ENCODE measurements around the gene SPIRE2. TPM values are rescaled to one million over a fixed set of nuclear protein-coding genes. Genes with fewer than 3 reads are reported as not detected.

Gene SPIRE2
- total and polyA plus RNA-seq, 2 donors (not counting 1 experiment from before 2014, with no cell fraction given): 0.59 to 3.8 TPM

DNA sequence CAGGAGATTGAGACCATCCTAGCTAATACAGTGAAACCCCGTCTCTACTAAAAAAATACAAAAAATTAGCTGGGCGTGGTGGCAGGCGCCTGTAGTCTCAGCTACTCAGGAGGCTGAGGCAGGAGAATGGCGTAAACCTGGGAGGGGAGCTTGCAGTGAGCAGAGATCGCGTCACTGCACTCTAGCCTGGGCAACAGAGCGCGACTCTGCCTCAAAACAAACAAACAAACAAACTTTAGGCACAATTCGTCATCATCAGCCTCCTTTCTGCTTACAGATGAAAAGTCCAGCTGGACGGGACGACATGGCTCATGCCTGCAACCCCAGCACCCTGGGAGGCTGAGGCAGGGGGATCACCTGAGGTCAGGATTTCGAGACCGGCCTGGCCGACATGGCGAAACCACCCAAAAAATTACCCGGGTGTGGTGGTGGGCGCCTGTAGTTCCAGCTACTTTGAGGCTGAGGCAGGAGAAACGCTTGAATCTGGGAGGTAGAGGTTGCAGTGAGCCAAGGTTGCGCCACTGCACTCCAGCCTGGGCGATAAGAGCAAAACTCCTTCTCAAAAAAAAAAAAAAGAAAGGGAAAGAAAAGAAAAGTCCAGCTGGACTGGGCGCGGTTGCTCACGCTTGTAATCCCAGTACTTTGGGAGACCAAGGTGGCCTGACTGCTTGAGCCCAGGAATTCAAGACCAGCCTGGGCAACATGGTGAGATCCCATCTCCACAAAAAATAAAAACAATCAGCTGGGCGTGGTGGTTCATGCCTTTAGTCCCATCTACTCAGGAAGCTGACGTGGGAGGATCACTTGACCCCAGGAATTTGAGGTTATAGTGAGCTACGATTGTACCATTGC, 1.5 kb upstream of the SPIRE2 start:
- H3K9me3 ChIP-seq (ENCODE audit: control insufficient read depth, insufficient read depth, low read depth, low read length): no peaks in the 10 kb centered on the region
- TF ChIP-seq EZH2 (IDR thresholded peaks at IDR 0.05; ENCODE audit: low read length, missing control alignments): no peak
- TF ChIP-seq, protein P1, sequence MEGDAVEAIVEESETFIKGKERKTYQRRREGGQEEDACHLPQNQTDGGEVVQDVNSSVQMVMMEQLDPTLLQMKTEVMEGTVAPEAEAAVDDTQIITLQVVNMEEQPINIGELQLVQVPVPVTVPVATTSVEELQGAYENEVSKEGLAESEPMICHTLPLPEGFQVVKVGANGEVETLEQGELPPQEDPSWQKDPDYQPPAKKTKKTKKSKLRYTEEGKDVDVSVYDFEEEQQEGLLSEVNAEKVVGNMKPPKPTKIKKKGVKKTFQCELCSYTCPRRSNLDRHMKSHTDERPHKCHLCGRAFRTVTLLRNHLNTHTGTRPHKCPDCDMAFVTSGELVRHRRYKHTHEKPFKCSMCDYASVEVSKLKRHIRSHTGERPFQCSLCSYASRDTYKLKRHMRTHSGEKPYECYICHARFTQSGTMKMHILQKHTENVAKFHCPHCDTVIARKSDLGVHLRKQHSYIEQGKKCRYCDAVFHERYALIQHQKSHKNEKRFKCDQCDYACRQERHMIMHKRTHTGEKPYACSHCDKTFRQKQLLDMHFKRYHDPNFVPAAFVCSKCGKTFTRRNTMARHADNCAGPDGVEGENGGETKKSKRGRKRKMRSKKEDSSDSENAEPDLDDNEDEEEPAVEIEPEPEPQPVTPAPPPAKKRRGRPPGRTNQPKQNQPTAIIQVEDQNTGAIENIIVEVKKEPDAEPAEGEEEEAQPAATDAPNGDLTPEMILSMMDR (conservative IDR thresholded peaks at IDR 0.05 in 1 of 2, IDR thresholded peaks at IDR 0.05 in 1 of 2; ENCODE audit: low read depth in 1 of 2, low read length in 2 of 2): no peak

DNA sequence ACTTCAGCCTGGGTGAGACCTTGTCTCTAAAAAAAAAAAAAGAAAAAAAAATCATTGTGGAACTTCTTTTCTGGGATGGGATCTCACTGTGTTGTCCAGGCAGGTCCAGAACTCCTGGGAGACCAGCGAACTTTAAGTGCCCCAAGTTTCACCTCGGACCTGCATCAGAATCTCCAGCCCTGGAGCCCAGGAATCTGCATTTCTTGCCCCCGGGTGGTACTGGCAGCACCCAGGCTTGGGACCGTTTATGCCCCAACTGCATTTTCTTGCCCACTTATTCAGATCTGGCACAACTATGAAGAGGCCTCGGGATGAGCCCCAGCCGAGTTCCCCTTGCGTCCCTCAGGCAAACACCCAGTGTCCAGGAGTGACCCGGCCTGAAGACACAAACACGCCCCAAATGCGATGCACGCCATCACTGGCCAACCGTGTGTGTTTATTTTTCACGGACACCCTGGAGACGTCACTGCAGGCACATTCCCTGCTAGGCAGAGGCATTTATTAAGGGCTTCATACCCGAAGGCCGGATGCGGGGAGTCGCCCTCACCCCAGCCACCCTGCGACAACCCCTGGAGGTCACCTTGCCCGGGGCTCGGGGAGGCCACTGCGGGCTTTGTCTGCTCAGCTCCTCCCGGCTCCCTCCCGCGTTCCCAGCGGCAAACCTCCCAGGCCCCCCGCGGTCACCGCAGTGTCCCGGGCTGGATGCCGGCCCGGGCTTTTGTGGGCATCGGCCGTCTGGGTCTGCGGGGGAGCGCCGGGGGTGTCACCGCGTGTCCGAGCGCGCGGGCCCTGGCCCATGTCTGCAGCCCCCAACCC, 684 bp upstream of the SPIRE2 start:
- TF ChIP-seq, protein P1 (conservative IDR thresholded peaks at IDR 0.05 in 1 of 2, IDR thresholded peaks at IDR 0.05 in 1 of 2; ENCODE audit: low read depth in 1 of 2, low read length in 2 of 2): no peak
- no peak for TF ChIP-seq EZH2 (IDR thresholded peaks at IDR 0.05; ENCODE audit: low read length, missing control alignments)
- Histone ChIP-seq H3K4me3 (replicated peaks in 1 of 4; ENCODE audit: control extremely low read depth in 1 of 4, insufficient read depth in 1 of 4, low read depth in 3 of 4, low read length in 4 of 4) (peak overlapping the region; percentile 53 to 67 (median 58)), H4K20me1 (ENCODE audit: control insufficient read depth, extremely low read depth, insufficient read depth, low read length) (no peaks in the 10 kb centered on the region), H3K9ac (ENCODE audit: insufficient read depth, low read length) (peak overlapping the region; percentile 55), H3K4me1 (ENCODE audit: control insufficient read depth, extremely low read depth, insufficient read depth, low read length) (peaks cover 3% of the 10 kb centered on the region), H2AFZ (ENCODE audit: low read length) (peak overlapping the region; percentile 41), H3K36me3 (ENCODE audit: control insufficient read depth, insufficient read depth, low read length) (no peaks in the 10 kb centered on the region), H3K27me3 (ENCODE audit: control insufficient read depth, insufficient read depth, low read length) (no peaks in the 10 kb centered on the region), H3K4me2 (ENCODE audit: extremely low read depth, insufficient read depth, low read length) (peak overlapping the region; percentile 85), H3K79me2 (ENCODE audit: control insufficient read depth, insufficient read depth, low read length) (no peaks in the 10 kb centered on the region), H3K9me3 (ENCODE audit: control insufficient read depth, insufficient read depth, low read depth, low read length) (no peaks in the 10 kb centered on the region), H3K27ac (ENCODE audit: insufficient read depth, low read length) (peak overlapping the region; percentile 38)
- peak; percentile 56 to 60 for DNase-seq (ENCODE audit: low read depth in 2 of 2)

More for the DNA sequence above, 1.5 kb upstream of the SPIRE2 start:
- no peak overlapping the region for H3K27ac ChIP-seq (ENCODE audit: insufficient read depth, low read length)
- H4K20me1 ChIP-seq (ENCODE audit: control insufficient read depth, extremely low read depth, insufficient read depth, low read length): no peaks in the 10 kb centered on the region
- H2AFZ ChIP-seq (ENCODE audit: low read length): no peak overlapping the region
- no peak overlapping the region for H3K9ac ChIP-seq (ENCODE audit: insufficient read depth, low read length)
- no peaks in the 10 kb centered on the region for H3K79me2 ChIP-seq (ENCODE audit: control insufficient read depth, insufficient read depth, low read length)
- no peaks in the 10 kb centered on the region for H3K36me3 ChIP-seq (ENCODE audit: control insufficient read depth, insufficient read depth, low read length)
- no peak for DNase-seq (ENCODE audit: low read depth in 2 of 2)
- no peaks in the 10 kb centered on the region for H3K27me3 ChIP-seq (ENCODE audit: control insufficient read depth, insufficient read depth, low read length)
- H3K4me3 ChIP-seq (replicated peaks in 1 of 4; ENCODE audit: control extremely low read depth in 1 of 4, insufficient read depth in 1 of 4, low read depth in 3 of 4, low read length in 4 of 4): no peak overlapping the region
- H3K4me2 ChIP-seq (ENCODE audit: extremely low read depth, insufficient read depth, low read length): no peak overlapping the region
- peaks cover 3% of the 10 kb centered on the region for H3K4me1 ChIP-seq (ENCODE audit: control insufficient read depth, extremely low read depth, insufficient read depth, low read length)

Measured in fibroblast of lung (primary cell).